Heart left ventricle (tissue), 13 donors: Measurements from ENCODE around the gene FLT4.

ENCODE experiments used
- POLR2A ChIP-seq, 2 donors: fragments of 450-650 bp; IDR thresholded peaks; one replicate each; pipeline ENCODE4 v1.6.1; 2017; ENCODE audit warnings: antibody characterized with exemption in 2 of 2, mild to moderate bottlenecking in 2 of 2, moderate library complexity in 2 of 2
- TF ChIP-seq, protein P1 (sequence below), 12 donors: fragments of 200-600 bp; sonication (generic) in 4 of 12; IDR thresholded peaks; one replicate each; pipeline versions ENCODE4 v1.5.0 to v1.8.0; 2018 to 2022; ENCODE audit warnings: antibody characterized with exemption in 12 of 12, mild to moderate bottlenecking in 5 of 12
- donor health status: ischemic (EF 13 %, LVEDD 7.1; RV severe dilation, severe dysfunction).
- donor health status: DM: no; HTN: yes; CAD: no.
- donor health status: DM: no; HTN: no; CAD: no.
- donor health status: ischemic (EF 25% LVEDD 6.9; RV normal size, moderate dysfunction).
- donor health status: ischemic (EF 25% LVEDD 5.7; RV mildly dilated, moderate dysfunction).
- donor health status: ischemic (EF 35%, LVEDD 5.7; RV mildly dilated, moderate dysfunction).
- donor health status: nonischemic (EF 11% LVEDD 7.7; RV severe dilation, severe dysfunction).
- donor health status: DM: yes; HTN: yes; CAD: no.
- donor health status: PGD.
- donor health status: ischemic (EF 29% LVEDD 5.4; RV normal size, mild dysfunction).
- donor health status: nonischemic (EF 23%, LVEDD 6.1; RV moderate dilation, normal function).

DNA sequence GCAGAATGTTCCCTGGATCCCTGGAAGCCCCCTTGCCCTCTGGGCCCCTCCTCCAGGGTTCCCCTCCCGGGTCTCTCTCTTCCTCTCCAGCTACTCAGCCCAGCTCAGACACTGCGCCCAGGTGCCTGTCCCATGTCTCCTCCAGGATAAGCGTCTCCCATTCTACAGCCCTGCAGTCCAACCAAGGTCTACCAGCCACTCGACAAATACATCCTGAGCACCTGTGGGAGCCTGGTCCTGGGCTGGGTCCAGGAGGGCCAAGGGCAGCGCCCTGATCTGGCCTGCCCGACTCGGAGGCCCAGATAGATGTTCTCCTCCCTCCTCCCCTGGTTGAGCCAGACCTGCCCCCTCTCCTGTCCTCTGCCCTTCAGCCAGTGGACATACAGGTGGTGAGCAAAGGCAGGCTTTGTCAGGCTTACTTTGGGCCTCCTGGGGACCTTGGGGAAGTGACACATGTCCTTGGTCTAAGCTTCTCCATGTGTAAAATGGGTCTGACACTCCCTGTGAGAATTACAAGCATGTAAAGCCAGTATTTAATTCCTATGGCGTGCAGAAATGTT lies 1.4 kb downstream of the FLT4 start:
- TF ChIP-seq, protein P1, sequence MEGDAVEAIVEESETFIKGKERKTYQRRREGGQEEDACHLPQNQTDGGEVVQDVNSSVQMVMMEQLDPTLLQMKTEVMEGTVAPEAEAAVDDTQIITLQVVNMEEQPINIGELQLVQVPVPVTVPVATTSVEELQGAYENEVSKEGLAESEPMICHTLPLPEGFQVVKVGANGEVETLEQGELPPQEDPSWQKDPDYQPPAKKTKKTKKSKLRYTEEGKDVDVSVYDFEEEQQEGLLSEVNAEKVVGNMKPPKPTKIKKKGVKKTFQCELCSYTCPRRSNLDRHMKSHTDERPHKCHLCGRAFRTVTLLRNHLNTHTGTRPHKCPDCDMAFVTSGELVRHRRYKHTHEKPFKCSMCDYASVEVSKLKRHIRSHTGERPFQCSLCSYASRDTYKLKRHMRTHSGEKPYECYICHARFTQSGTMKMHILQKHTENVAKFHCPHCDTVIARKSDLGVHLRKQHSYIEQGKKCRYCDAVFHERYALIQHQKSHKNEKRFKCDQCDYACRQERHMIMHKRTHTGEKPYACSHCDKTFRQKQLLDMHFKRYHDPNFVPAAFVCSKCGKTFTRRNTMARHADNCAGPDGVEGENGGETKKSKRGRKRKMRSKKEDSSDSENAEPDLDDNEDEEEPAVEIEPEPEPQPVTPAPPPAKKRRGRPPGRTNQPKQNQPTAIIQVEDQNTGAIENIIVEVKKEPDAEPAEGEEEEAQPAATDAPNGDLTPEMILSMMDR (IDR thresholded peaks at IDR 0.05) = no peak
- no peak for TF ChIP-seq POLR2A (IDR thresholded peaks at IDR 0.05)
